Activated CD8-positive, alpha-beta memory T cell treated with anti-CD3 and anti-CD28 coated beads, Interleukin-2, amount 10 ng/mL, durations not matched to agents 7 days and 5 days (primary cell): ENCODE results near the gene HBG2. TPM values are rescaled to one million over a fixed set of nuclear protein-coding genes. Genes with fewer than 3 reads are reported as not detected.
A peak's percentile ranks its signal among the peaks of the same experiment; 100 is the strongest.

Source experiments
- ATAC-seq: fragments of 150-1000 bp; cut with Tn5 transposase; one replicate; pipeline ENCODE4 v1.10.0; 2021; ENCODE audit warnings: moderate library complexity
- CTCF ChIA-PET: fragments of 350-600 bp; sonication (Branson Sonifier 250); formaldehyde crosslinking; loops from one replicate; lab custom pipeline; 2021; ENCODE audit warnings: antibody characterized with exemption; lab: Charles Lee
- DNase-seq: peaks from one replicate; pipeline ENCODE4 v3.0.0-alpha.2; 2020
- H3K27ac Mint-ChIP-seq: one replicate; pipeline ENCODE4 v1.8.0; 2021; ENCODE audit warnings: mild to moderate bottlenecking, mixed read lengths
- H3K27me3 Mint-ChIP-seq: one replicate; pipeline ENCODE4 v1.8.0; 2021; ENCODE audit warnings: mixed read lengths
- H3K36me3 Mint-ChIP-seq: one replicate; pipeline ENCODE4 v1.8.0; 2021; ENCODE audit warnings: mild to moderate bottlenecking, mixed read lengths
- H3K4me1 Mint-ChIP-seq: one replicate; pipeline ENCODE4 v1.8.0; 2021; ENCODE audit warnings: mixed read lengths
- H3K4me3 Mint-ChIP-seq: one replicate; pipeline ENCODE4 v1.8.0; 2021; ENCODE audit warnings: mild to moderate bottlenecking, moderate library complexity, mixed read lengths
- H3K9me3 Mint-ChIP-seq: one replicate; pipeline ENCODE4 v1.8.0; 2022; ENCODE audit warnings: low read depth, mixed read lengths
- total RNA-seq, 2 experiments: library from RNA; stranded (reverse); gene quantifications; one replicate each; pipeline ENCODE4 v1.2.3, GENCODE V29; 2021

HBG2 gene
- total RNA-seq, 2 experiments from 2014 or later: not detected

GRCh38 chr11:5288108-5288905 lies 33.7 kb upstream of the HBG2 start:
- H3K27ac Mint-ChIP-seq: no peak overlapping the region
- H3K36me3 Mint-ChIP-seq: no peaks in the 10 kb centered on the region
- DNase-seq: no peak
- no peaks in the 10 kb centered on the region for H3K9me3 Mint-ChIP-seq
- H3K27me3 Mint-ChIP-seq: no peaks in the 10 kb centered on the region
- no peak for ATAC-seq
- H3K4me1 Mint-ChIP-seq: no peaks in the 10 kb centered on the region
- no peak overlapping the region for H3K4me3 Mint-ChIP-seq
- CTCF ChIA-PET: no interaction called here

GRCh38 chr11:5286901-5287300 lies 32.3 kb upstream of the HBG2 start:
- no peak overlapping the region for H3K27ac Mint-ChIP-seq

DNA sequence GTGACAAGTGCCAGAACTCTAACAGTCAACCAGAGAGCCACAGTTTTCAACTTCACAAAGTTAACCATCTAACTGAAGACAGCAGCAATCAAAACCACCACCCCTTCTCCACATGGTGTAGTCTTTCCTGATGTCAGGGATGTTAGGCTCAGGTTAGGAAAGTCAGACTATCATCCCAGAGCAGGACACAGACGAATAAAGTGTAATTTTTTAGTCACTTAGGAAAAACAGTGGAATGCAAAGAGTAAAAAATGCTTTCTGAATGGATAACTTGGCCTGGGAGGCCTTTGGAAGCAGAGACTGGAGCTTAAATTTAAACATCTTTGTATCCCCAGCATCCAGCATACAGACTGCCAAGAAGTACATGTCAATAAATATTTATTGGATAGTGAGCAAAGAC lies 31.8 kb upstream of the HBG2 start:
- Mint-ChIP-seq H3K9me3 (no peaks in the 10 kb centered on the region), H3K27ac (no peak overlapping the region), H3K4me3 (no peak overlapping the region), H3K36me3 (no peaks in the 10 kb centered on the region), H3K27me3 (no peaks in the 10 kb centered on the region), H3K4me1 (no peaks in the 10 kb centered on the region)
- DNase-seq (no peak), ATAC-seq (no peak)
- CTCF ChIA-PET: no interaction called here

More at GRCh38 chr11:5286901-5287300, 32.3 kb upstream of the HBG2 start:
- CTCF ChIA-PET: no interaction called here
- ATAC-seq (no peak), DNase-seq (no peak)
- no peaks in the 10 kb centered on the region for H3K27me3 Mint-ChIP-seq
- H3K4me3 Mint-ChIP-seq: no peak overlapping the region
- H3K36me3 Mint-ChIP-seq: no peaks in the 10 kb centered on the region
- no peaks in the 10 kb centered on the region for H3K9me3 Mint-ChIP-seq
- H3K4me1 Mint-ChIP-seq: no peaks in the 10 kb centered on the region

DNA sequence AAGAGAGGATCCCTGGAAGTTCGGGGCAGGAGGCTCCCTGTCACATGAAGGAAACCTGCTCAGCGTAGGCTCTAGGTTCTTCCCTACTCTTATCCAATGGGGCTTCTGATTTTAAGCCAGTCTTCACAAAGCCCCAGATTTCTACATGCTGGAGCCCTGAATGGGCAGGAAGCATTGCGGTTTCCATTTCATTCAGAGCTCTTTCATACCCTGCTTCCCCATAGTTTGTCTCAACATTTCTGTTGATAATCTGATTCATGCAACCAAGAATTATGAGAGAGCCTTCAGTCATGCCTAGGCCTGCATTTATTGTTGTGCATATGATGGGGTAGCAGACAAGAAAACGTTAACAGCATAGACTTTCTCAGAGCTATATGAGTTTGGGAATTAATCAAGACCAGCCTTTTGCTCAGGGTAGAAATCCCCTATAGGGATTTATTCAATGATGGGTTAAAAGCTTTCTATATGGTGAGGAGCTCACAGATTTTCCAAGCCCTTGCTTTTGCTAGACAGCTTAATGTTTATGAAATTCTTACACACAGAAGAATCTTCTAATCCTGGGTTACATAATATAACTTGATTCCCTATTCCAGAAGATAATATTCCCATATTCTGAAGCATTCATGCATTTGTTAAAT lies 31.2 kb upstream of the HBG2 start:
- Mint-ChIP-seq H3K4me1 (peaks cover under 1% of the 10 kb centered on the region), H3K27ac (no peak overlapping the region), H3K27me3 (no peaks in the 10 kb centered on the region), H3K9me3 (no peaks in the 10 kb centered on the region), H3K4me3 (no peak overlapping the region), H3K36me3 (no peaks in the 10 kb centered on the region)
- DNase-seq (no peak), ATAC-seq (no peak)
- CTCF ChIA-PET: no interaction called here

GRCh38 chr11:5284637-5285036 lies 30.1 kb upstream of the HBG2 start:
- Mint-ChIP-seq H3K4me1 (peaks cover 6% of the 10 kb centered on the region), H3K27ac (no peak overlapping the region), H3K36me3 (no peaks in the 10 kb centered on the region), H3K27me3 (no peaks in the 10 kb centered on the region), H3K9me3 (no peaks in the 10 kb centered on the region), H3K4me3 (no peak overlapping the region)
- no peak for ATAC-seq
- no peak for DNase-seq
- CTCF ChIA-PET: no interaction called here

DNA sequence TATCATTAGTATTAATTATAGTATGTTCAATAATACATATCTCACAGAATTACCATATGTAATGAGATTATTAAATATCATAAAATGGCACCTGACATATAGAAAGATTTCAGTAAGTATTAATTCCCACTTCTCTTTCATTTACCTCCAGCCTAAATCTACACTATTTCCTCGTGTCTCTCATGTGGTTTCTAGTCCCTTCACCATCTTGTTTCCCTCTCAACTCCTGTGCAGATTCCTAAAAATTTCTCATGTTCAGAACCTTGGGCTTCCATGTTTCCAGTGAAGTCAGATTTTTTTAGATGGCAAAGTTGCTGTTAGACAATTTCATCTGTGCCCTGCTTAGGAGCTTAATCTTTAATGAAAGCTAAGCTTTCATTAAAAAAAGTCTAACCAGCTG lies 29.3 kb upstream of the HBG2 start:
- no peak overlapping the region for H3K4me3 Mint-ChIP-seq

DNA sequence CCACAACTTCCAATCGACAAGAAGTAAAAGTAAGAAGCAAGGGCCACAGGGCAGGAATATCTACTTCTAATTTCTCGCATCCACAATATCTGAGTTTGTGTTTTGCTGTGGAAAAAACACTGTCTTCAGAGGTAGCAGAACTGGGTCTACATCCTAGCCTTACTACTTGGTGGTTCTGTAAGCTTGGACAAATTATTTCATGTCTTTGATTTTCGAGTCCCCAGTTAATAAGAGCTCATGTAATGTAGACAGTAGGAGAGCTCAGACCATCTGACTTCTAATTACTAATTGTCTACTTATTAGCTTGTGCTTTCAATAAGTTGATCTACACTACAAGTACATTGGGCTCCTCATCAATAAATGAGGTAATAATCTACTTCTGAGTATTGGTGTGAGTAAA lies 28.5 kb upstream of the HBG2 start:
- Mint-ChIP-seq H3K4me3 (no peak overlapping the region), H3K27me3 (no peaks in the 10 kb centered on the region), H3K27ac (no peak overlapping the region), H3K4me1 (peaks cover 6% of the 10 kb centered on the region), H3K9me3 (no peaks in the 10 kb centered on the region), H3K36me3 (no peaks in the 10 kb centered on the region)
- ATAC-seq (no peak), DNase-seq (no peak)
- CTCF ChIA-PET: no interaction called here

More for the DNA sequence above, 29.3 kb upstream of the HBG2 start:
- Mint-ChIP-seq H3K27me3 (no peaks in the 10 kb centered on the region), H3K36me3 (no peaks in the 10 kb centered on the region), H3K27ac (no peak overlapping the region), H3K4me1 (peaks cover 6% of the 10 kb centered on the region), H3K9me3 (no peaks in the 10 kb centered on the region)
- CTCF ChIA-PET: no interaction called here
- no peak for DNase-seq
- no peak for ATAC-seq

DNA sequence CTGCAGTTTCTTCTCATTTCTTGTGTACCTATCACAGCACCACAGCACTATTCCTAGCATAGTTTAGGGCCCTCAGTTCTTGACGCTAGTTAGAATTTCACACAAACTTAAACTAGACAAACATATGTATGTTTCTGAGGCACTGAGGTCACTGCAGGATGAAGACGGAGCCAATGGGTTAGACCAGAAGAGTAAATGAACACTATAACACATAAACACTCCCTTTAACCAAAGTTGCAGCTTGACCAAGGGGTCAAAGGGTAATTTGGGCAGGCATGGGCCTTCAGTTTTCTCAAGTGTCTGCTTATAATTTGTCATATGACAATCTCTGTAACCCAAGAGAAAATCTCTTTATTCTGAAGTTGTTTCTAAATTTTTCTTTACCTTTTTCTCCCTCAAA lies 28.0 kb upstream of the HBG2 start:
- peaks cover 11% of the 10 kb centered on the region for H3K4me1 Mint-ChIP-seq
- ATAC-seq (no peak), DNase-seq (no peak)
- H3K36me3 Mint-ChIP-seq: no peaks in the 10 kb centered on the region
- CTCF ChIA-PET: no interaction called here
- H3K27me3 Mint-ChIP-seq: no peaks in the 10 kb centered on the region
- H3K27ac Mint-ChIP-seq: no peak overlapping the region
- no peaks in the 10 kb centered on the region for H3K9me3 Mint-ChIP-seq
- no peak overlapping the region for H3K4me3 Mint-ChIP-seq

DNA sequence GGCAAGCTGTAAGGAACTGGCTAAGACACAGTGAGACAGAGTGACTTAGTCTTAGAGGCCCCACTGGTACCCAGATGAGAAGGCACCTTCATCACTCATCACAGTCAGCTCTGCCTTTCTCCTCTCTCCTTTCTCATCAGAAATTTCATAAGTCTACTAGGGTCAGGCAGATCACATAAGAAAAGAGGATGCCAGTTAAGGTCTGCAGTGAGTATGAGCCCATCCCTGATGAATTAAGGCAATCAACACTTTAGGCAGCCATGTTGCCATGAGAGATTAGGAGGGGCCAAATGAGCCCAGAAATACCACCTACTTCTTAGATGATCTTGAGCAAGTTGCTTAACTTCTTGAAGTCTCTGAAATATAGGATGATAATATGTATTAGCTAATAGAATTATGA lies 27.0 kb upstream of the HBG2 start:
- Mint-ChIP-seq H3K27me3 (no peaks in the 10 kb centered on the region), H3K4me3 (no peak overlapping the region), H3K9me3 (no peaks in the 10 kb centered on the region), H3K36me3 (no peaks in the 10 kb centered on the region), H3K4me1 (peaks cover 11% of the 10 kb centered on the region), H3K27ac (no peak overlapping the region)
- ATAC-seq: no peak
- no peak for DNase-seq
- CTCF ChIA-PET: no interaction called here

DNA sequence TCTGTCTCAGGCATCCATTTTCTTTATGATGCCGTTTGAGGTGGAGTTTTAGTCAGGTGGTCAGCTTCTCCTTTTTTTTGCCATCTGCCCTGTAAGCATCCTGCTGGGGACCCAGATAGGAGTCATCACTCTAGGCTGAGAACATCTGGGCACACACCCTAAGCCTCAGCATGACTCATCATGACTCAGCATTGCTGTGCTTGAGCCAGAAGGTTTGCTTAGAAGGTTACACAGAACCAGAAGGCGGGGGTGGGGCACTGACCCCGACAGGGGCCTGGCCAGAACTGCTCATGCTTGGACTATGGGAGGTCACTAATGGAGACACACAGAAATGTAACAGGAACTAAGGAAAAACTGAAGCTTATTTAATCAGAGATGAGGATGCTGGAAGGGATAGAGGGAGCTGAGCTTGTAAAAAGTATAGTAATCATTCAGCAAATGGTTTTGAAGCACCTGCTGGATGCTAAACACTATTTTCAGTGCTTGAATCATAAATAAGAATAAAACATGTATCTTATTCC lies 26.1 kb upstream of the HBG2 start:
- ATAC-seq (peak; percentile 91), DNase-seq (peak; percentile 64)
- Mint-ChIP-seq H3K27ac (no peak overlapping the region), H3K27me3 (no peaks in the 10 kb centered on the region), H3K4me3 (no peak overlapping the region), H3K4me1 (peaks cover 11% of the 10 kb centered on the region), H3K36me3 (no peaks in the 10 kb centered on the region), H3K9me3 (no peaks in the 10 kb centered on the region)
- CTCF ChIA-PET: interaction anchor here (0.9 kb wide), 1 partner anchor 10 kb away, joined by 3 read pairs; no protein-coding TSS in a partner anchor

GRCh38 chr11:5279471-5280090 lies 25.0 kb upstream of the HBG2 start:
- H3K27me3 Mint-ChIP-seq: no peaks in the 10 kb centered on the region
- peaks cover 11% of the 10 kb centered on the region for H3K4me1 Mint-ChIP-seq
- DNase-seq: no peak
- no peak overlapping the region for H3K4me3 Mint-ChIP-seq
- H3K27ac Mint-ChIP-seq: no peak overlapping the region
- H3K36me3 Mint-ChIP-seq: no peaks in the 10 kb centered on the region
- no peak for ATAC-seq
- H3K9me3 Mint-ChIP-seq: no peaks in the 10 kb centered on the region
- CTCF ChIA-PET: interaction anchor here (0.9 to 1.2 kb wide), 2 partner anchors 10 to 11 kb away, joined by 3 to 4 read pairs; no protein-coding TSS in a partner anchor

DNA sequence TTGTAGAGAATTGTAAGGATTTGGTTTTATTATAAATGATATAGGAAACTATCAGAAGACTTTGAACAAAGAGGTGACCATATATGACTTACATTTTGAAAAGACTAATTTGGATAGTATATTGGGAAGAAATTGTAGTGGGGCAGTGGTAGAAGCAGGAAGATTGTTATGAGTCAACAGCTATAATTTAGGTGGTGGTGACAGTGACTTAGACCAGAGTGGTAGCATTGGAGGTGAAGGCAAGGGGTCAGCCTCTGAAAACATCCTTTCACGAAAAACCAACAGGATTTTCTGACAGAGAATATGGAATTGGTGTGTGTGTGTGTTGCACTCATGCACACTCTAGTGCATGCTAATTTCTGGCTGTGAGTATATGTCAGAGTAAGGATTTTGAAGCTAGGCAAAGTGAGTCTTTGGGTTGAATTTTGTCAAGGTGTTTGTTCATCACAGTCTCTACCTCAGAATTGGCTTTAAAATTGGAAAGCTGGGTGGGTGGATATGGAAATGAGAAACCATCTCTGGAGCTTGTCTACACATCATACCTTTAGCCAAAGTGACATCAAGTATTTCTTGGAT lies 23.3 kb upstream of the HBG2 start:
- Mint-ChIP-seq H3K4me3 (no peak overlapping the region), H3K36me3 (no peaks in the 10 kb centered on the region), H3K27me3 (no peaks in the 10 kb centered on the region), H3K9me3 (no peaks in the 10 kb centered on the region), H3K27ac (no peak overlapping the region), H3K4me1 (peaks cover 11% of the 10 kb centered on the region)
- ATAC-seq: no peak
- CTCF ChIA-PET: no interaction called here
- DNase-seq: no peak

DNA sequence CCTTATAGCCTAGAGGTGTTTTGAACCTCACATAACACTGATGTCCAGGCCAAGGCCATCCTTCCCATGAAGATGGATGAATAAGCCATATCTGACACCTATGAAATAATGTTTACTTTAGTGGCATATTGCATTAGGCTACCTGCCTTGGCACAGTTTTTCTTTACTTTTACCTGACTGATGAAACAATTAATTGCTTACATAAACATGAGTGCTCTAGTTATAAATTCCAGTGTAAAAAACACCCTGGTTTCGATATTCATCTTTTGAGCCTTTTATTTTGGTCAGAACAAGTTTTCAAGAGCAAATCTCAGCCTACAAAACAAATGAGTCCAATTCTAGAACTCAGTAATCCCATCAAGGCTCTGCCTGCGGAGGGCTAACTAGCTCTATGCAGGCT lies 22.1 kb upstream of the HBG2 start:
- ATAC-seq: no peak
- peaks cover 11% of the 10 kb centered on the region for H3K4me1 Mint-ChIP-seq
- no peak for DNase-seq
- CTCF ChIA-PET: no interaction called here
- H3K27ac Mint-ChIP-seq: no peak overlapping the region
- no peaks in the 10 kb centered on the region for H3K36me3 Mint-ChIP-seq
- no peaks in the 10 kb centered on the region for H3K9me3 Mint-ChIP-seq
- no peak overlapping the region for H3K4me3 Mint-ChIP-seq
- H3K27me3 Mint-ChIP-seq: no peaks in the 10 kb centered on the region
